Measurements from ENCODE around the gene ITGA11.

The ITGA11 gene

GRCh38 chr15:68341760-68342725, 89.9 kb downstream of the ITGA11 start:
- TF ChIP-seq, protein P1, sequence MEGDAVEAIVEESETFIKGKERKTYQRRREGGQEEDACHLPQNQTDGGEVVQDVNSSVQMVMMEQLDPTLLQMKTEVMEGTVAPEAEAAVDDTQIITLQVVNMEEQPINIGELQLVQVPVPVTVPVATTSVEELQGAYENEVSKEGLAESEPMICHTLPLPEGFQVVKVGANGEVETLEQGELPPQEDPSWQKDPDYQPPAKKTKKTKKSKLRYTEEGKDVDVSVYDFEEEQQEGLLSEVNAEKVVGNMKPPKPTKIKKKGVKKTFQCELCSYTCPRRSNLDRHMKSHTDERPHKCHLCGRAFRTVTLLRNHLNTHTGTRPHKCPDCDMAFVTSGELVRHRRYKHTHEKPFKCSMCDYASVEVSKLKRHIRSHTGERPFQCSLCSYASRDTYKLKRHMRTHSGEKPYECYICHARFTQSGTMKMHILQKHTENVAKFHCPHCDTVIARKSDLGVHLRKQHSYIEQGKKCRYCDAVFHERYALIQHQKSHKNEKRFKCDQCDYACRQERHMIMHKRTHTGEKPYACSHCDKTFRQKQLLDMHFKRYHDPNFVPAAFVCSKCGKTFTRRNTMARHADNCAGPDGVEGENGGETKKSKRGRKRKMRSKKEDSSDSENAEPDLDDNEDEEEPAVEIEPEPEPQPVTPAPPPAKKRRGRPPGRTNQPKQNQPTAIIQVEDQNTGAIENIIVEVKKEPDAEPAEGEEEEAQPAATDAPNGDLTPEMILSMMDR (IDR thresholded peaks at IDR 0.05; ENCODE audit: low read depth, low read length, missing control alignments) = no peak
- H3K4me3 ChIP-seq (replicated peaks; ENCODE audit: low read depth, low read length) = no peak overlapping the region
- DNase-seq (ENCODE audit: extremely low read depth, low read depth) = no peak

DNA sequence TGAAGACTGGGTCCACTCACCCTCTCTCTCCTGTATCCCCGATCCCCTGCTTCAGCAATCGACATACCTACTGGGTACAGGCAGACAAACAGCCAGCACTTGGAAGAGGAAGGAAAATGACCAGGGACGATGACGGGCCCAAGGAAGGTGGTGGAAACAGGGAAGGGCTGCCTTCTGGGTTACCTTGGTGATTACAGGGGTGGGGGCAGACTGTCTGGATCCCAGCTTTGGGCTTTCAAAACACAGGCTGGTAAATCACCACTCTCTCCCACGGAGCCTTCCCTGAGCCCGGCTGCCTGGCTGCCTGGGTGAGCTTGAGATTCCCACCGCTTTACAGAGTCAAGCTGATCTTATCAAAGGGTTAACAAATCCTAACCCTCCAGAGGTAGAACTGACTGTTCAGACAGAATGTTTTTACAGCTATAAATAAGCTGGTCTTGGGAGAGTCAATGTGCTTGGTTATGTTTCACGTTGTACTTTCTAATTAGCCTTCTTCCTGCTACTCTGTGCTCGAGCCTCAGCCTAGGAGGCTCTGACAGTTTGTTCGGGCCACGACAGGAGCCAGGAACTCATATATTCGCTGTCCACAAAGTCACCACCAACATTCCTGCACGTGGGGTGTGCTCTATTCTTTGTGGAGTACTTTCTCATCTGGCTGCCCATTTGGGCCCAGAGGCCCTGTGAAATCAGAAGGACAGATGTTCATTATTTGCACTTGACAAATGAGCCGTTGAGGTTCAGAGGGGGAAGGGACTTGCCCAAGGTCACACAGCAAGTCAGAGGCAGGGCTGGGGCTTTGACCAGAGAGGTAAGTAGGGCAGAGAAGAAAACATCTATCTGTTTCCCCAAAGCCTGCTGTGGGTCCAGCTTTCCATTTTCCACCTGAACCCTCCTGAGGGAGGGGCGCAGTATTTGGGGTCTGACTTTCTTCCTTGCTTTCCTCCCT, 91.0 kb downstream of the ITGA11 start:
- no peak for DNase-seq (ENCODE audit: extremely low read depth, low read depth)
- no peak overlapping the region for H3K4me3 ChIP-seq (replicated peaks; ENCODE audit: low read depth, low read length)
- TF ChIP-seq, protein P1 (IDR thresholded peaks at IDR 0.05; ENCODE audit: low read depth, low read length, missing control alignments) = no peak

- TF ChIP-seq, protein P1 (IDR thresholded peaks at IDR 0.05; ENCODE audit: low read depth, low read length, missing control alignments) = no peak
- no peak for DNase-seq (ENCODE audit: extremely low read depth, low read depth)
- H3K4me3 ChIP-seq (replicated peaks; ENCODE audit: low read depth, low read length) = no peak overlapping the region
Observed at GRCh38 chr15:68339481-68339880, 92.5 kb downstream of the ITGA11 start.

- TF ChIP-seq, protein P1 (IDR thresholded peaks at IDR 0.05; ENCODE audit: low read depth, low read length, missing control alignments) = no peak
- no peak overlapping the region for H3K4me3 ChIP-seq (replicated peaks; ENCODE audit: low read depth, low read length)
- DNase-seq (ENCODE audit: extremely low read depth, low read depth) = no peak
Observed at GRCh38 chr15:68337826-68338225, 94.1 kb downstream of the ITGA11 start.

DNA sequence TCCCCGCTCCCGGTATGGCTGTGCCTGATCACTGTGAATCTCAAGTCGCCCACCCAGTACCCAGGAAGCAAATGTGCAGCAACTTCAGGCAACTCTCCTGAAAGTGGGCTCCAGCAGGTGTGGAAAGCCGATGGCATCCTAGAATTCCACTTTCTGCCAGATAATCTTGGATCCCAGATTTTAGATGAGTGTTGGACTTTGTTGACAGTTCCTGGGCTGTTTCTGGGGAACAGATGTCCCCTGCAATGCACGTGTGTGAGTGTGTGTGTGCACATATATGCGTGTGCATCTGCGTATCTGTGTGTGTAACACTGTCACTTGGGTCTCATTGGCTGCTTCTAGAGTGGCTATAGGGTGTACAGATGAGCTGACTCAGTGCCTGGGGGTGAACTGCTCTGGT, 95.4 kb downstream of the ITGA11 start:
- DNase-seq (ENCODE audit: extremely low read depth, low read depth) = no peak
- H3K4me3 ChIP-seq (replicated peaks; ENCODE audit: low read depth, low read length) = no peak overlapping the region
- TF ChIP-seq, protein P1 (IDR thresholded peaks at IDR 0.05; ENCODE audit: low read depth, low read length, missing control alignments) = no peak

DNA sequence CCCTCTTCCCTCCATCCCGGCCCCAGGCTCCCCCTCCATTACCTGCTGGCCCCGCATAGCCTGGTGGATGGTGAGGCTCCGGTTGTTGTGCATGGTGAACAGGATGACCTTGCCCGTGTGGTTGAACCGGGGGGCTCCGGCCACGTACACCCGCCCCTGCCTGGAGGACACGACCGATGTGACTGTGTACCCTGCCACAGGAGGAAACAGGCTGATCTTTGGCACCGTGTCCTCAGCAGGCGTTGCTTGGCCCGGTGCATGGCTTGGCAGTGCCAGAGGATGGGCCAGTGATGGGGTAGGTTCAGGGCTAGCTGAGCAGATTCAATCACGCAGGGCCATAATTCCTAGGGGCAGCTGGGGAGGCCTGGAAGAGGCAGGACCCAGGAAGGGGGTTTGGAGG, 96.3 kb downstream of the ITGA11 start:
- TF ChIP-seq, protein P1 (IDR thresholded peaks at IDR 0.05; ENCODE audit: low read depth, low read length, missing control alignments) = no peak
- H3K4me3 ChIP-seq (replicated peaks; ENCODE audit: low read depth, low read length) = no peak overlapping the region
- no peak for DNase-seq (ENCODE audit: extremely low read depth, low read depth)

Data from HFF-Myc (cell line).